Psoas muscle (tissue), 8 donors: ENCODE measurements around the gene C12orf43. TPM values are rescaled to one million over a fixed set of nuclear protein-coding genes. Genes with fewer than 3 reads are reported as not detected.

Experiments
- ATAC-seq, 4 donors: fragments of 200-7000 bp; cut with Tn5 transposase; one replicate each; pipeline ENCODE4 v1.9.1; 2020; ENCODE audit warnings: moderate library complexity in 3 of 4, mild to moderate bottlenecking in 2 of 4
- DNase-seq, 2 donors: peaks; one replicate each; pipeline ENCODE4 v3.0.0-alpha.2; 2020
- H3K27ac ChIP-seq: fragments of 200-600 bp; one replicate; pipeline ENCODE4 v1.8.0; 2022
- H3K27me3 ChIP-seq, 3 donors: fragments of 200-600 bp in 1 of 3; one replicate each; pipeline versions ENCODE4 v1.6.1 to v1.8.0; 2013 to 2022; ENCODE audit warnings: low read length in 2 of 3, mild to moderate bottlenecking in 2 of 3, moderate library complexity in 1 of 3; ENCODE audit not compliant: insufficient read depth in 3 of 3
- H3K36me3 ChIP-seq, 2 donors: fragments of 200-600 bp in 1 of 2; one replicate each; pipeline versions ENCODE4 v1.6.1 to v1.8.0; 2013 to 2022; ENCODE audit warnings: low read depth in 1 of 2, mild to moderate bottlenecking in 1 of 2, moderate library complexity in 1 of 2; ENCODE audit not compliant: insufficient read depth in 1 of 2
- H3K4me1 ChIP-seq: fragments of 200-600 bp; one replicate; pipeline ENCODE4 v1.8.0; 2022
- H3K4me3 ChIP-seq: fragments of 200-600 bp; one replicate; pipeline ENCODE4 v1.8.0; 2022; ENCODE audit warnings: mild to moderate bottlenecking
- H3K9me3 ChIP-seq: fragments of 200-600 bp; one replicate; pipeline ENCODE4 v1.8.0; 2022
- CTCF ChIP-seq: fragments of 200-600 bp; IDR thresholded peaks from one replicate; pipeline ENCODE4 v1.8.0; 2022; ENCODE audit warnings: antibody characterized with exemption
- WGBS, 3 donors: extraction: QIAGEN DNeasy Blood & Tissue Kit; methylation state at CpG; one replicate each; pipeline versions ENCODE4 v1.1.6 to v1.1.7; 2013; 5-methylcytosine and 5-hydroxymethylcytosine counted together
- intact Hi-C, 2 donors: fragments of 100-400 bp; cut with DNase I; formaldehyde crosslinking; loops; one replicate each; pipeline versions ENCODE4 v1.11.0 to v1.14.2; 2022
- polyA plus RNA-seq, 3 donors: library from polyadenylated mRNA; stranded (reverse); fragments of 200-250 nt; gene quantifications; one replicate each; pipeline ENCODE4 v1.2.3, GENCODE V29; 2013
- total RNA-seq, 4 donors: library from RNA; stranded (reverse); fragmentation: NEBNext Ultra II Directional in 2 of 4; extraction: Animal tissue kit (Norgen Biotek cat#: 25700) in 2 of 4; gene quantifications; one replicate each; pipeline versions ENCODE4 v1.2.1 to v1.2.4, GENCODE V29; 2021 to 2023
- donor health status: healthy with polysubstance abuse.
- donor health status: DM: no; HTN: no; CAD: no; lungs with moderate emphysema.
- donor health status: Bipolar disorder and iron deficiency.
- donor health status: healthy.
- donor health status: DM: yes; HTN: yes; CAD: no.
- donor health status: DM: no; HTN: no; CAD: no.
- donor health status: DM: no; HTN: no; CAD: no.
- donor health status: DM: yes; HTN: yes; CAD: no.

C12orf43 gene
- total and polyA plus RNA-seq, 7 donors: 5.0 to 19.4 (median 8.0) TPM

GRCh38 chr12:121023799-121024198 is 7.5 kb upstream of the C12orf43 start:
- Histone ChIP-seq H3K9me3 (no peaks in the 10 kb centered on the region), H3K4me3 (no peak overlapping the region), H3K27ac (no peak overlapping the region), H3K36me3 (no peaks in the 10 kb centered on the region), H3K27me3 (peaks cover 0 to 1% (median 0%) of the 10 kb centered on the region in 3 donors), H3K4me1 (no peaks in the 10 kb centered on the region)
- DNase-seq (no peak), ATAC-seq (no peak)
- intact Hi-C loops: no loop called here
- WGBS, 3 donors: 64 to 68% (median 67%) methylated on average over 8 of the region's 8 CpGs
- TF ChIP-seq CTCF: no peak

- H3K27ac ChIP-seq: no peak overlapping the region
- ATAC-seq: no peak
- H3K27me3 ChIP-seq: peaks cover 0 to 1% (median 0%) of the 10 kb centered on the region in 3 donors
- no peak overlapping the region for H3K4me3 ChIP-seq
- no peaks in the 10 kb centered on the region for H3K4me1 ChIP-seq
- no peaks in the 10 kb centered on the region for H3K36me3 ChIP-seq
- intact Hi-C loops: no loop called here
- no peak for DNase-seq
- no peaks in the 10 kb centered on the region for H3K9me3 ChIP-seq
- TF ChIP-seq CTCF: no peak
- WGBS, 3 donors: 54 to 58% (median 55%) methylated on average over 2 of the region's 2 CpGs
These were observed 6.4 kb upstream of the C12orf43 start for GRCh38 chr12:121022713-121023112.

- no peaks in the 10 kb centered on the region for H3K4me1 ChIP-seq
- no peaks in the 10 kb centered on the region for H3K36me3 ChIP-seq
- H3K4me3 ChIP-seq: no peak overlapping the region
- peaks cover 0 to 1% (median 0%) of the 10 kb centered on the region in 3 donors for H3K27me3 ChIP-seq
- 84 to 89% (median 88%) methylated on average over 6 of the region's 6 CpGs for WGBS, 3 donors
- no peak for ATAC-seq
- no peak overlapping the region for H3K27ac ChIP-seq
- no peaks in the 10 kb centered on the region for H3K9me3 ChIP-seq
- TF ChIP-seq CTCF: no peak
- no peak for DNase-seq
- intact Hi-C loops: no loop called here
These were observed 5.5 kb upstream of the C12orf43 start for GRCh38 chr12:121021754-121022153.

GRCh38 chr12:121018860-121019617 is 2.8 kb upstream of the C12orf43 start:
- H3K4me3 ChIP-seq: no peak overlapping the region
- H3K4me1 ChIP-seq: peaks cover 11% of the 10 kb centered on the region
- DNase-seq (no peak), ATAC-seq (no peak)
- H3K9me3 ChIP-seq: no peaks in the 10 kb centered on the region
- no peaks in the 10 kb centered on the region for H3K36me3 ChIP-seq
- TF ChIP-seq CTCF: no peak
- H3K27me3 ChIP-seq: peaks cover 0 to 1% (median 0%) of the 10 kb centered on the region in 3 donors
- intact Hi-C loops: no loop called here
- 85 to 91% (median 89%) methylated on average over 2 of the region's 2 CpGs for WGBS, 3 donors
- H3K27ac ChIP-seq: no peak overlapping the region
